H1 (cell line): ENCODE measurements around the gene GIT1. TPM values are rescaled to one million over a fixed set of nuclear protein-coding genes. Genes with fewer than 3 reads are reported as not detected.

Source experiments
- CTBP2 ChIP-seq: IDR thresholded peaks from 2 replicates; pipeline ENCODE4 v1.7.0; 2011; ENCODE audit warnings: borderline replicate concordance, mild to moderate bottlenecking, moderate library complexity, mixed read lengths, low read length; ENCODE audit not compliant: insufficient read depth, insufficient read length
- HDAC6 ChIP-seq: IDR thresholded peaks from one replicate; pipeline ENCODE4 v1.7.1; 2012; ENCODE audit warnings: low read depth, mild to moderate bottlenecking, inconsistent platforms, low read length, moderate library complexity
- JUND ChIP-seq: IDR thresholded peaks from 2 replicates; pipeline ENCODE4 v1.6.1; 2011; ENCODE audit warnings: mild to moderate bottlenecking, improper control_type of control experiment, low read length
- MAFK ChIP-seq: IDR thresholded peaks from 2 replicates; pipeline ENCODE4 v1.6.1; 2012; ENCODE audit warnings: low read depth, mild to moderate bottlenecking, improper control_type of control experiment, low read length
- NRF1 ChIP-seq: IDR thresholded peaks from 2 replicates; pipeline ENCODE4 v1.6.1; 2011; ENCODE audit warnings: mild to moderate bottlenecking, low read depth, low read length, improper control_type of control experiment
- POLR2A ChIP-seq, 2 experiments: IDR thresholded peaks; 1 replicate in 1 of 2; 2 replicates in 1 of 2; pipeline ENCODE4 v1.6.1; 2011; ENCODE audit warnings: low read depth in 2 of 2, low read length in 2 of 2, mild to moderate bottlenecking in 2 of 2; ENCODE audit errors: control extremely low read depth in 1 of 2
- RAD21 ChIP-seq, 2 experiments: IDR thresholded peaks in 1 of 2; conservative IDR thresholded peaks in 1 of 2; 2 replicates each; pipeline ENCODE4 v1.6.1; 2011; ENCODE audit warnings: low read depth in 2 of 2, low read length in 2 of 2, improper control_type of control experiment in 1 of 2, inconsistent platforms in 1 of 2, mild to moderate bottlenecking in 1 of 2, moderate library complexity in 1 of 2
- RBBP5 ChIP-seq: IDR thresholded peaks from 2 replicates; pipeline ENCODE4 v1.7.1; 2012; ENCODE audit warnings: low read depth, mild to moderate bottlenecking, inconsistent platforms, low read length, moderate library complexity, borderline replicate concordance
- SAP30 ChIP-seq: fragments of 300-600 bp; sonication (generic); IDR thresholded peaks from 2 replicates; pipeline ENCODE4 v1.7.1; 2012; ENCODE audit warnings: low read length, moderate library complexity, mild to moderate bottlenecking, inconsistent platforms; ENCODE audit not compliant: insufficient read depth, insufficient replicate concordance
- SIRT6 ChIP-seq: IDR thresholded peaks from one replicate; pipeline ENCODE4 v1.7.1; 2012; ENCODE audit warnings: low read length, inconsistent platforms
- SRF ChIP-seq: IDR thresholded peaks from 2 replicates; pipeline ENCODE4 v1.6.1; 2011; ENCODE audit warnings: mild to moderate bottlenecking, low read depth, low read length, moderate library complexity
- SUZ12 ChIP-seq: fragments of 200-600 bp; sonication (generic); IDR thresholded peaks from 2 replicates; pipeline ENCODE4 v1.6.1; 2012; ENCODE audit warnings: mild to moderate bottlenecking, inconsistent platforms, low read length, moderate library complexity, mixed read lengths
- TAF1 ChIP-seq: IDR thresholded peaks from 2 replicates; pipeline ENCODE4 v1.6.1; 2011; ENCODE audit warnings: mild to moderate bottlenecking, low read depth, low read length
- polyA plus RNA-seq, 7 experiments: library from polyadenylated mRNA; depleted of rRNA in 3 of 7; stranded (reverse) in 5 of 7; unstranded in 2 of 7; fragments of >200 nt in 5 of 7; fragments of 200-250 nt in 2 of 7; gene quantifications; 1 replicate in 5 of 7; 2 replicates in 1 of 7; 4 replicates in 1 of 7; pipeline versions ENCODE4 v1.2.1 to v1.2.3, GENCODE V29; 2011 to 2013; ENCODE audit warnings: missing spikeins in 2 of 7, mixed read lengths in 2 of 7
- total RNA-seq: library from RNA; stranded (reverse); fragmentation: NEBNext Ultra II Directional; extraction: Animal tissue kit (Norgen Biotek cat#: 25700); gene quantifications from 2 replicates; pipeline ENCODE4 v1.2.1, GENCODE V29; 2021
- TF ChIP-seq, protein P1 (sequence below): IDR thresholded peaks from 2 replicates; pipeline ENCODE4 v1.6.1; 2012; ENCODE audit warnings: low read length, inconsistent platforms
- TF ChIP-seq, protein P2 (sequence below): IDR thresholded peaks from 2 replicates; pipeline ENCODE4 v1.6.1; 2012; ENCODE audit warnings: inconsistent platforms

The GIT1 gene
- total and polyA plus RNA-seq, 2 of the 8 experiments (the other 6 are each of a cell fraction or from before 2014, with no cell fraction given): 62.4 to 63.0 TPM

DNA sequence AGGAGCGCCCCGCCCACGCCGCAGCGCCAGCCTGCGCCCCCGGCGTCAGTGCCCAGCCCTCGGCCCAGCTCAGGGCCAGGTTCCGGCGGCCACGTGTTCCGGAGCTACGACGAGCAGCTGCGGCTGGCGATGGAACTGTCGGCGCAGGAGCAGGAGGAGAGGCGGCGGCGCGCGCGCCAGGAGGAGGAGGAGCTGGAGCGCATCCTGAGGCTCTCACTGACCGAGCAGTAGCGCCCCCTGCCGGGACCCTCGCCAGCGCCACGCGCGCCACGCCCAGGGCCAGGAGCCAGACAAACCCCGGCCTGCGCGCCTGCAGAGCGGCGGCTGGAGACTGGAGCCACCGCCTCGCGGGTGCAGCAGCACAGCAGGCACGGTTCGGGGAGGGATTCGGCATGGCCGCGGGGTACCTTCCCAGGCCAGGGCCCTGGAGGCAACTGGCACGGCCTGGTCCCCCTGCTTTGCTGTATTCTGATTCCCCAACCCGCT, 23.9 kb upstream of the GIT1 start (continued):
- TF ChIP-seq CTBP2 (no peak), JUND (no peak), RBBP5 (no peak), SIRT6 (no peak), NRF1 (no peak), TAF1 (peak; percentile 31; the same call in 1 of the 2 replicates), MAFK (no peak), SUZ12 (no peak), SRF (no peak), SAP30 (no peak), POLR2A (IDR thresholded peaks at IDR 0.05; ENCODE audit: control extremely low read depth in 1 of 2, low read depth in 2 of 2, low read length in 2 of 2) (peak in 1 of 2 experiments; percentile 44; a peak in 1 of 3 replicates), HDAC6 (no peak), RAD21 (IDR thresholded peaks at IDR 0.05 in 1 of 2, conservative IDR thresholded peaks at IDR 0.05 in 1 of 2; ENCODE audit: low read depth in 2 of 2, low read length in 2 of 2) (peak; percentile 51 to 66)
- TF ChIP-seq, protein P1, sequence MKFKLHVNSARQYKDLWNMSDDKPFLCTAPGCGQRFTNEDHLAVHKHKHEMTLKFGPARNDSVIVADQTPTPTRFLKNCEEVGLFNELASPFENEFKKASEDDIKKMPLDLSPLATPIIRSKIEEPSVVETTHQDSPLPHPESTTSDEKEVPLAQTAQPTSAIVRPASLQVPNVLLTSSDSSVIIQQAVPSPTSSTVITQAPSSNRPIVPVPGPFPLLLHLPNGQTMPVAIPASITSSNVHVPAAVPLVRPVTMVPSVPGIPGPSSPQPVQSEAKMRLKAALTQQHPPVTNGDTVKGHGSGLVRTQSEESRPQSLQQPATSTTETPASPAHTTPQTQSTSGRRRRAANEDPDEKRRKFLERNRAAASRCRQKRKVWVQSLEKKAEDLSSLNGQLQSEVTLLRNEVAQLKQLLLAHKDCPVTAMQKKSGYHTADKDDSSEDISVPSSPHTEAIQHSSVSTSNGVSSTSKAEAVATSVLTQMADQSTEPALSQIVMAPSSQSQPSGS: no peak
- TF ChIP-seq, protein P2, sequence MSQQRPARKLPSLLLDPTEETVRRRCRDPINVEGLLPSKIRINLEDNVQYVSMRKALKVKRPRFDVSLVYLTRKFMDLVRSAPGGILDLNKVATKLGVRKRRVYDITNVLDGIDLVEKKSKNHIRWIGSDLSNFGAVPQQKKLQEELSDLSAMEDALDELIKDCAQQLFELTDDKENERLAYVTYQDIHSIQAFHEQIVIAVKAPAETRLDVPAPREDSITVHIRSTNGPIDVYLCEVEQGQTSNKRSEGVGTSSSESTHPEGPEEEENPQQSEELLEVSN: peak; percentile 98
